ENCODE results near the gene GSTO2. TPM values are rescaled to one million over a fixed set of nuclear protein-coding genes. Genes with fewer than 3 reads are reported as not detected.
A peak's percentile ranks its signal among the peaks of the same experiment; 100 is the strongest.

The GSTO2 gene
- total and polyA plus RNA-seq, 2 experiments from 2014 or later = 30.7 to 49.8 TPM

DNA sequence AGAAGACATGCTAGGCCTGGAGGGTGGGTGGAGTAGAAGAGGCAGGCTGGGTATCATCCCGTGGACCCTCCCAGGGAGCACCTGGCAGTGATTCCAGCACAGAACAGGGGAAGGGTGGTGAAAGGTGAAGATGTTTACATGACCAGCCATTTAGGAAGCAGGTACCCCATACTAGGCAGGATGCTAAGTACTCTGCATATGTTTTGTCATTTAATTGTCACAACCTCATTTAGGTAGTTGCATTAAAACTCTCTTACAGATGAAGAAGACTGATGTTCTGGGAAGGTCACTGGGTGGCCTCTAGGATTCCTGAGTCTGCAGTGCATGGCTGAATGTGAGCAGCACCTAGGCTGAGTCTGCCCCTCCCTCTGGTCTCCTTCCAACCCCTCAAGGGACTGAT is 54.1 kb downstream of the GSTO2 start:
- peak overlapping the region; percentile 70 for H3K4me2 ChIP-seq
- 0 out of 2 replicates have a peak, but pooled peaks cover 2% of the 10 kb centered on the region for H3K9me2 ChIP-seq (ENCODE audit: insufficient read depth)
- Mint-ChIP-seq H3K4me1 (peaks cover 84% of the 10 kb centered on the region), H3K4me3 (peak overlapping the region; percentile 40; the same call in 2 of the 3 replicates), H3K27ac (peak overlapping the region; percentile 72; the same call in 1 of the 2 replicates), H3K36me3 (ENCODE audit: low read depth) (peaks cover 36% of the 10 kb centered on the region), H3K27me3 (ENCODE audit: insufficient read depth, low read depth, poor library complexity) (peaks cover 10% of the 10 kb centered on the region), H3K9me3 (no peaks in the 10 kb centered on the region)
- peak; percentile 37 for DNase-seq (ENCODE audit: low spot score)
- peak overlapping the region; percentile 86; the same call in 1 of the 2 replicates for H3K27ac ChIP-seq (ENCODE audit: low read depth)
- H3K36me3 ChIP-seq (ENCODE audit: insufficient read depth) = no peaks in the 10 kb centered on the region
- H3K27me3 ChIP-seq (ENCODE audit: insufficient read depth) = no peaks in the 10 kb centered on the region
- TF ChIP-seq ZNF114 (CRISPR knock-in tag; IDR thresholded peaks at IDR 0.05) = no peak
- no peak for TF ChIP-seq STAT1 (IDR thresholded peaks at IDR 0.05; ENCODE audit: unreplicated experiment)
- TF ChIP-seq POLR2AphosphoS5 (IDR thresholded peaks at IDR 0.05; ENCODE audit: low read depth) = 0 out of 2 replicates have a peak, but pooled peaks have one; percentile 27
- no peak for TF ChIP-seq ZNF331 (CRISPR knock-in tag; IDR thresholded peaks at IDR 0.05; ENCODE audit: low read depth)
- TF ChIP-seq, protein P1, sequence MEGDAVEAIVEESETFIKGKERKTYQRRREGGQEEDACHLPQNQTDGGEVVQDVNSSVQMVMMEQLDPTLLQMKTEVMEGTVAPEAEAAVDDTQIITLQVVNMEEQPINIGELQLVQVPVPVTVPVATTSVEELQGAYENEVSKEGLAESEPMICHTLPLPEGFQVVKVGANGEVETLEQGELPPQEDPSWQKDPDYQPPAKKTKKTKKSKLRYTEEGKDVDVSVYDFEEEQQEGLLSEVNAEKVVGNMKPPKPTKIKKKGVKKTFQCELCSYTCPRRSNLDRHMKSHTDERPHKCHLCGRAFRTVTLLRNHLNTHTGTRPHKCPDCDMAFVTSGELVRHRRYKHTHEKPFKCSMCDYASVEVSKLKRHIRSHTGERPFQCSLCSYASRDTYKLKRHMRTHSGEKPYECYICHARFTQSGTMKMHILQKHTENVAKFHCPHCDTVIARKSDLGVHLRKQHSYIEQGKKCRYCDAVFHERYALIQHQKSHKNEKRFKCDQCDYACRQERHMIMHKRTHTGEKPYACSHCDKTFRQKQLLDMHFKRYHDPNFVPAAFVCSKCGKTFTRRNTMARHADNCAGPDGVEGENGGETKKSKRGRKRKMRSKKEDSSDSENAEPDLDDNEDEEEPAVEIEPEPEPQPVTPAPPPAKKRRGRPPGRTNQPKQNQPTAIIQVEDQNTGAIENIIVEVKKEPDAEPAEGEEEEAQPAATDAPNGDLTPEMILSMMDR (conservative IDR thresholded peaks at IDR 0.05; ENCODE audit: low read depth in 2 of 2) = no peak
- peak; percentile 72 for TF ChIP-seq NANOG (IDR thresholded peaks at IDR 0.05; ENCODE audit: borderline replicate concordance)
- TF ChIP-seq CREB1 (CRISPR knock-in tag; IDR thresholded peaks at IDR 0.05; ENCODE audit: low read depth) = no peak
- TF ChIP-seq, protein P2, sequence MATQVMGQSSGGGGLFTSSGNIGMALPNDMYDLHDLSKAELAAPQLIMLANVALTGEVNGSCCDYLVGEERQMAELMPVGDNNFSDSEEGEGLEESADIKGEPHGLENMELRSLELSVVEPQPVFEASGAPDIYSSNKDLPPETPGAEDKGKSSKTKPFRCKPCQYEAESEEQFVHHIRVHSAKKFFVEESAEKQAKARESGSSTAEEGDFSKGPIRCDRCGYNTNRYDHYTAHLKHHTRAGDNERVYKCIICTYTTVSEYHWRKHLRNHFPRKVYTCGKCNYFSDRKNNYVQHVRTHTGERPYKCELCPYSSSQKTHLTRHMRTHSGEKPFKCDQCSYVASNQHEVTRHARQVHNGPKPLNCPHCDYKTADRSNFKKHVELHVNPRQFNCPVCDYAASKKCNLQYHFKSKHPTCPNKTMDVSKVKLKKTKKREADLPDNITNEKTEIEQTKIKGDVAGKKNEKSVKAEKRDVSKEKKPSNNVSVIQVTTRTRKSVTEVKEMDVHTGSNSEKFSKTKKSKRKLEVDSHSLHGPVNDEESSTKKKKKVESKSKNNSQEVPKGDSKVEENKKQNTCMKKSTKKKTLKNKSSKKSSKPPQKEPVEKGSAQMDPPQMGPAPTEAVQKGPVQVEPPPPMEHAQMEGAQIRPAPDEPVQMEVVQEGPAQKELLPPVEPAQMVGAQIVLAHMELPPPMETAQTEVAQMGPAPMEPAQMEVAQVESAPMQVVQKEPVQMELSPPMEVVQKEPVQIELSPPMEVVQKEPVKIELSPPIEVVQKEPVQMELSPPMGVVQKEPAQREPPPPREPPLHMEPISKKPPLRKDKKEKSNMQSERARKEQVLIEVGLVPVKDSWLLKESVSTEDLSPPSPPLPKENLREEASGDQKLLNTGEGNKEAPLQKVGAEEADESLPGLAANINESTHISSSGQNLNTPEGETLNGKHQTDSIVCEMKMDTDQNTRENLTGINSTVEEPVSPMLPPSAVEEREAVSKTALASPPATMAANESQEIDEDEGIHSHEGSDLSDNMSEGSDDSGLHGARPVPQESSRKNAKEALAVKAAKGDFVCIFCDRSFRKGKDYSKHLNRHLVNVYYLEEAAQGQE (IDR thresholded peaks at IDR 0.05; ENCODE audit: unreplicated experiment) = no peak
- TF ChIP-seq EZH2phosphoT487 (IDR thresholded peaks at IDR 0.05; ENCODE audit: unreplicated experiment) = no peak
- TF ChIP-seq, protein P3, sequence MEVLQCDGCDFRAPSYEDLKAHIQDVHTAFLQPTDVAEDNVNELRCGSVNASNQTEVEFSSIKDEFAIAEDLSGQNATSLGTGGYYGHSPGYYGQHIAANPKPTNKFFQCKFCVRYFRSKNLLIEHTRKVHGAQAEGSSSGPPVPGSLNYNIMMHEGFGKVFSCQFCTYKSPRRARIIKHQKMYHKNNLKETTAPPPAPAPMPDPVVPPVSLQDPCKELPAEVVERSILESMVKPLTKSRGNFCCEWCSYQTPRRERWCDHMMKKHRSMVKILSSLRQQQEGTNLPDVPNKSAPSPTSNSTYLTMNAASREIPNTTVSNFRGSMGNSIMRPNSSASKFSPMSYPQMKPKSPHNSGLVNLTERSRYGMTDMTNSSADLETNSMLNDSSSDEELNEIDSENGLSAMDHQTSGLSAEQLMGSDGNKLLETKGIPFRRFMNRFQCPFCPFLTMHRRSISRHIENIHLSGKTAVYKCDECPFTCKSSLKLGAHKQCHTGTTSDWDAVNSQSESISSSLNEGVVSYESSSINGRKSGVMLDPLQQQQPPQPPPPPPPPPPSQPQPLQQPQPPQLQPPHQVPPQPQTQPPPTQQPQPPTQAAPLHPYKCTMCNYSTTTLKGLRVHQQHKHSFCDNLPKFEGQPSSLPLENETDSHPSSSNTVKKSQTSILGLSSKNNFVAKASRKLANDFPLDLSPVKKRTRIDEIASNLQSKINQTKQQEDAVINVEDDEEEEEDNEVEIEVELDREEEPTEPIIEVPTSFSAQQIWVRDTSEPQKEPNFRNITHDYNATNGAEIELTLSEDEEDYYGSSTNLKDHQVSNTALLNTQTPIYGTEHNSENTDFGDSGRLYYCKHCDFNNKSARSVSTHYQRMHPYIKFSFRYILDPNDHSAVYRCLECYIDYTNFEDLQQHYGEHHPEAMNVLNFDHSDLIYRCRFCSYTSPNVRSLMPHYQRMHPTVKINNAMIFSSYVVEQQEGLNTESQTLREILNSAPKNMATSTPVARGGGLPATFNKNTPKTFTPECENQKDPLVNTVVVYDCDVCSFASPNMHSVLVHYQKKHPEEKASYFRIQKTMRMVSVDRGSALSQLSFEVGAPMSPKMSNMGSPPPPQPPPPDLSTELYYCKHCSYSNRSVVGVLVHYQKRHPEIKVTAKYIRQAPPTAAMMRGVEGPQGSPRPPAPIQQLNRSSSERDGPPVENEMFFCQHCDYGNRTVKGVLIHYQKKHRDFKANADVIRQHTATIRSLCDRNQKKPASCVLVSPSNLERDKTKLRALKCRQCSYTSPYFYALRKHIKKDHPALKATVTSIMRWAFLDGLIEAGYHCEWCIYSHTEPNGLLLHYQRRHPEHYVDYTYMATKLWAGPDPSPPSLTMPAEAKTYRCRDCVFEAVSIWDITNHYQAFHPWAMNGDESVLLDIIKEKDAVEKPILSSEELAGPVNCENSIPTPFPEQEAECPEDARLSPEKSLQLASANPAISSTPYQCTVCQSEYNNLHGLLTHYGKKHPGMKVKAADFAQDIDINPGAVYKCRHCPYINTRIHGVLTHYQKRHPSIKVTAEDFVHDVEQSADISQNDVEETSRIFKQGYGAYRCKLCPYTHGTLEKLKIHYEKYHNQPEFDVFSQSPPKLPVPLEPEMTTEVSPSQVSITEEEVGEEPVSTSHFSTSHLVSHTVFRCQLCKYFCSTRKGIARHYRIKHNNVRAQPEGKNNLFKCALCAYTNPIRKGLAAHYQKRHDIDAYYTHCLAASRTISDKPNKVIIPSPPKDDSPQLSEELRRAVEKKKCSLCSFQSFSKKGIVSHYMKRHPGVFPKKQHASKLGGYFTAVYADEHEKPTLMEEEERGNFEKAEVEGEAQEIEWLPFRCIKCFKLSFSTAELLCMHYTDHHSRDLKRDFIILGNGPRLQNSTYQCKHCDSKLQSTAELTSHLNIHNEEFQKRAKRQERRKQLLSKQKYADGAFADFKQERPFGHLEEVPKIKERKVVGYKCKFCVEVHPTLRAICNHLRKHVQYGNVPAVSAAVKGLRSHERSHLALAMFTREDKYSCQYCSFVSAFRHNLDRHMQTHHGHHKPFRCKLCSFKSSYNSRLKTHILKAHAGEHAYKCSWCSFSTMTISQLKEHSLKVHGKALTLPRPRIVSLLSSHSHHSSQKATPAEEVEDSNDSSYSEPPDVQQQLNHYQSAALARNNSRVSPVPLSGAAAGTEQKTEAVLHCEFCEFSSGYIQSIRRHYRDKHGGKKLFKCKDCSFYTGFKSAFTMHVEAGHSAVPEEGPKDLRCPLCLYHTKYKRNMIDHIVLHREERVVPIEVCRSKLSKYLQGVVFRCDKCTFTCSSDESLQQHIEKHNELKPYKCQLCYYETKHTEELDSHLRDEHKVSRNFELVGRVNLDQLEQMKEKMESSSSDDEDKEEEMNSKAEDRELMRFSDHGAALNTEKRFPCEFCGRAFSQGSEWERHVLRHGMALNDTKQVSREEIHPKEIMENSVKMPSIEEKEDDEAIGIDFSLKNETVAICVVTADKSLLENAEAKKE (CRISPR knock-in tag; IDR thresholded peaks at IDR 0.05) = peak; percentile 67; the same call in 1 of the 2 replicates
- peak; percentile 40 for ATAC-seq
- H3K4me1 ChIP-seq (ENCODE audit: insufficient read depth) = peaks cover 59% of the 10 kb centered on the region
- H3K79me2 ChIP-seq (replicated peaks; ENCODE audit: insufficient read depth) = peaks cover 99% of the 10 kb centered on the region
- no peak overlapping the region for H2AFZ ChIP-seq
- peaks cover 11% of the 10 kb centered on the region; the same call in 1 of the 2 replicates for H4K20me1 ChIP-seq (replicated peaks; ENCODE audit: insufficient read depth)
- H3F3A ChIP-seq (replicated peaks; ENCODE audit: low read depth) = no peaks in the 10 kb centered on the region
- H3K4me3 ChIP-seq = 0 out of 2 replicates have a peak overlapping the region, but pooled peaks have one; percentile 26
